GM08714 (cell line): ENCODE results near the gene EPN2.

ENCODE experiments used
- H3K4me3 ChIP-seq: fragments of 200-500 bp; sonication (Bioruptor generic); 2 replicates; pipeline ENCODE4 v1.5.1; 2014; ENCODE audit warnings: mild to moderate bottlenecking, low read length, inconsistent platforms
- ZNF274 ChIP-seq: IDR thresholded peaks from 2 replicates; pipeline ENCODE4 v1.6.1; 2012; ENCODE audit warnings: mild to moderate bottlenecking, low read depth, low read length

EPN2 gene

GRCh38 chr17:19305256-19305655 is 68.1 kb downstream of the EPN2 start:
- no peak overlapping the region for H3K4me3 ChIP-seq
- no peak for TF ChIP-seq ZNF274

GRCh38 chr17:19305761-19306159 is 68.6 kb downstream of the EPN2 start:
- no peak overlapping the region for H3K4me3 ChIP-seq
- TF ChIP-seq ZNF274 = no peak

DNA sequence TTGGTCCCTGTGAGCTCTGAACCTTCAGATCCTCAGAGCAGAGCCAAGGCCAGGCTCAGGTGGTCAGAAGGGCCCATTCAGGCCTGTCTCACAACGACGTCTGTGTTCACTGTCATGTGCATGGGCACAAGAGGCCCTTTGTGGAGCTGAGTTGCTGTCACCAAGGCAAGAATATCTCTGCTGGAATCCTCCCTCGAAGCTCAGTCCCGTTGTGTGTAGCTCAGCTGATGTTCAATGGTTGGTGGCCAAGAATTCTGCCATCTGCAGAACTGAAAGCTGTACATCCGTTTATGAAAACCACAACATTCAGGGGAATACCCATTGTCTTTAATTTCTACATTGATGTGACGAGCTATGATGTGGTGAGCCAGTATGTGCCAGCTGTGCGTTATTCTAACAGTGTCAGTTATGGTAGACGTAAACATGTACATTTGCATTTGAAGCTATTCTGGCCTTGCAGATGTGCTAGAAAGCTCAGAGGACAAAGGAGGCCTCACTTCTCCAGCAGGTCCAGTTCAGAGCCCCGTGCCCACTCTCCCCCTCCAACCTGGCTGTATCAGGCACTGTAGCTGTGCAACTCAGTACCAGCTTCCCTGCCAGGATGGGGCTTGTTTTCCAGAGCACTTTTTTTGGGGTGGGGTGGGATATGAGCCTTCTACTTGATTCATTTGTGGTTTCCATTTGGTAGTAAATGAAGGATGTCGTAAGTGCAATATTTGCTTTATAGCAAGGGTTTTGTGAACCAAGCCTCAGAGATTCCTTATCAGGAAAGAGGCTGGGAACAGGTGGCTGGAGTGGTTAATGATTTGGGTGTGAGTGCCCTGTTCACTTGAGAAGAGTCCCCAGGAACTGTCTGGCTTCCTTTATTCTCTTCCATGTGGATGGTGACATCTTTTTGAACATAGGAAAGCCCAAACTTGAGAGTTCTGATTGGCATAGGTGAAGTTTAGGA is 69.3 kb downstream of the EPN2 start:
- H3K4me3 ChIP-seq = no peak overlapping the region; the same call in 1 of the 2 replicates
- TF ChIP-seq ZNF274 = no peak

GRCh38 chr17:19307521-19307920 is 70.4 kb downstream of the EPN2 start:
- no peak overlapping the region for H3K4me3 ChIP-seq
- TF ChIP-seq ZNF274 = no peak

DNA sequence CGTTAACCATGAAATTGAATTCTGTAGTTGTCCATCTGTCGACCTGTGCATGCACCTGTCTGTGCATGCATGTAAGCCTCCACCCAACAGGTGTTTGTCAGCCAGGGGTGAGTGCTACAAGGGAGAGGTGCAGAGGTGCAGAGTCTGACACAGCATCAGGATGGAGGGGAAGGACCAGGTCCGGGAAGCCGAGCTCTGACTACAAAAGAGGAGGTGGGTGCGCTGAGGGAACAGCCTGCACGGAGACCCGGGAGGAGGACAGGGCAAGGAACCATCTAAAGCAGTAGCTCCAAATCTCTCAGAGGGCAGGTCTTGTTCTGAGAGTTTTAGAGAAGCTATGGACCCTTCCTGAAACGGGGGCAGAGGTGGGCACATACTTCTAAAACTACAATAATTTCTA is 71.2 kb downstream of the EPN2 start:
- H3K4me3 ChIP-seq = no peak overlapping the region
- TF ChIP-seq ZNF274 = no peak

DNA sequence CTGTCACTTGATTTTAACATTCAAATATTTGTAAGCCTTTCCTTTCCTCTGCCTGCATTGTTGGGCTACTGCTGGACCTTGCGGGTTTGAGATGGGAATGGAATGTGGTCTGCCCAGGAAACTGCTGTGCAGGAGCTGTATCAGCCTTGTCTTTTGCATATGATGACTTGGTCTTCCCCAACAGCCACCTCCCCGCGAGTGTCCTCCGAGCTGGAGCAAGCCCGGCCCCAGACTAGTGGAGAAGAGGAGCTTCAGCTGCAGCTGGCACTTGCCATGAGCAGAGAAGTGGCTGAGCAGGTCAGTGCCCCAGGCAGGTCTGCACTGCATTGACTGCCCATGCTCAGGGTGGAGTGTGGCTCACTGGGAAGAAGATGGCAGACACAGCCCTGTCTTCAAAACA is 72.5 kb downstream of the EPN2 start:
- TF ChIP-seq ZNF274 = no peak
- no peak overlapping the region for H3K4me3 ChIP-seq

GRCh38 chr17:19310151-19310550 is 73.0 kb downstream of the EPN2 start:
- TF ChIP-seq ZNF274 = no peak
- no peak overlapping the region for H3K4me3 ChIP-seq

DNA sequence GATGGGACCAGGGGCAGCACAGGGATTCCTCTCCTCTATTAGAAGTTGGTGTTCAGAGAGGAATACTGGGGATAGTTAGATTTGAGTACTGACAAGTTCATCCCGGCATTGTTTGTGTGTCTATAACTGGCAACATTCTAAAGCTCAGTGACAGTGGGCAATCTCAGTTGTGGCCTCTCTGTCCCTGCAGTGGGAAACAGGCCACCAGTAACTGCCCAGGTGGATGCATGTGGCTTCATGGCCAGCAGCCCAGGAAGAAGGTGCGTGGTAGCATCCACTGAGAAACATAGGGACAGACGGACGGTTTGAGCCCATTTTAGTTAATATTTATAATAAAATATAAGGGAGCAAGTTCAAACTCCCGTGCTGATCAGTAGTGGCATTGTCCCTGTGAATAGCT is 73.8 kb downstream of the EPN2 start:
- H3K4me3 ChIP-seq = no peak overlapping the region
- TF ChIP-seq ZNF274 = no peak

DNA sequence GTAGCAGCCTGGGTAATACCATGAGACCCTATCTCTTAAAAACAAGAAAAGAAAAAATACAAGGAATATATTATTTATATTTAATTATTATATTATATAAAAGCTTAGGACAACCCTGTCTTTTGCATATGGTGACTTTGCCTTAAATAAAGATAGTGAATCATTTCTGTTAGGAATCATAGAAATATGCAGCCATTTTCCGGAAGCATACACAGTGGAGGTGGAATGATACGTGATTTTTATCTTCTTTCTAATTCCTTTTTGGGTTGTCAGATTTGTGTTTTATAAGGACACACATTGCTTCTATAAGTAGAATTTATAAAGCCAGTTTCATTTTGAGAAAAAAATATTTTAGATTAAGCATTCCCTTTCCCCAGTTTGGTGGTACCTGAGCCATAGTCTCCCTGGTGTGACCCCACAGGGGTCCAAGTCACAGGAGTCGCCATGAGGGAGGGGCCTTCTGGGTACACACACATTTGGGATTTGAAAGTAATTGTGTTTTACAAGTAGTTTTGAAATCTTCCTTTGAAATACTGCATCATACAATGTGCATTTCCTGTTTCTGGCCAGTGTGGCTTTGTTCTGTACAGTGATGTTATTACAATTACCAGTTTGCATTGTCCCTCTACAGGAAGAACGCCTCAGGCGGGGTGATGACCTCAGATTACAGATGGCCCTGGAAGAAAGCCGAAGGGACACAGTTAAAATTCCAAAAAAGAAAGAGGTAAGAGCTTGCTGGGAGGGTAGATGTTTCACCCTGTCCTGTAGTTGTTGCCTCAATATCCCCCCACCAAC is 74.5 kb downstream of the EPN2 start:
- no peak for TF ChIP-seq ZNF274
- no peak overlapping the region for H3K4me3 ChIP-seq

GRCh38 chr17:19312406-19312805 is 75.2 kb downstream of the EPN2 start:
- no peak for TF ChIP-seq ZNF274
- H3K4me3 ChIP-seq = no peak overlapping the region

GRCh38 chr17:19313066-19313745 is 76.0 kb downstream of the EPN2 start:
- no peak overlapping the region for H3K4me3 ChIP-seq
- TF ChIP-seq ZNF274 = no peak

DNA sequence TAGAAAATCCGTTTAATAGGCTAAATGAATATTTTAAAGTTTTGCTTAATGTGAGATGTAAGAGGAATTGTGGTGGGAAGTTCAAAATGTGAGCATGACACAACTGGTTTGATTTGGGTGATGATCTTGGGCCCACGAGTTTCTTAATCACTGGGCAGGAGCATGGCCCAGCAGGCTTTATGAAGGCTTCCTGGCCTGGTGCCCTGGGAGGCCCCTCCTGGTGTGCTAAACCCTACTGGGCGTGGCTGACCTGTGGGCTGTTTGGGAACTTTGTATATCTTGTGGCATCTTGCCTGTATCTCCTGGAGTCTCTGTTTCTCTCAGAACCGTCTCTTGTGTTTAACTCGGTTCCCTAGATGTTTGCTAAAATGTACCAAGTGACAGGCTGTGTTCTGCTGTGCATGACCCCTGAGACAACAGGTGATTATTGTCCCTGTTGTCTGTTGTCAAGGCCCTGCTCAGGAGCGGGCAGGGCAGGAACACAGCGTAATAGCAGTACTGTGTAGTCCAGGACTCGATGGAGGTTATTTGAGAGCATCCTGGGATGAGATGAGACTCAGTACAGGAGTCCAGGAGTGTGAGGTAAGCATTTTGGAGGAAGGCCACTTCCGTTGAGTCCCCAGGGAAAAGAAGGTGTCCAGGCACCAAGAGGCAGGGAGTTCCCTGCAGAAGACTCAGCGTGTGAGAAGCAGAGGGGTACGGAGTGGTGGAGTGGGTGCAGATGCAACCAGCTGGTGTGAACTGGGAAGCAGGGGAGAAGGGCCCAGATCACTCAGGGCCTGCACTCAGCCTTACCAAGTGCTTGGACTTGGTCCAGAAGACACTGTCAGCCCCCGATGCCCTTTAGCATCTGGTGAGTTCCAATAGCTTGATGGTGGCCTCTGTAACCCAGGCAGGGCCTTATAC is 76.8 kb downstream of the EPN2 start:
- H3K4me3 ChIP-seq = no peak overlapping the region
- TF ChIP-seq ZNF274 = no peak

GRCh38 chr17:19315104-19315503 is 77.9 kb downstream of the EPN2 start:
- H3K4me3 ChIP-seq = no peak overlapping the region
- TF ChIP-seq ZNF274 = no peak
